ENCODE measurements around the gene DPP6. TPM values are rescaled to one million over a fixed set of nuclear protein-coding genes. Genes with fewer than 3 reads are reported as not detected.

Gene DPP6
- total and polyA plus RNA-seq, 2 of the 8 experiments (the other 6 are each of a cell fraction or from before 2014, with no cell fraction given): 4.7 to 6.8 TPM

- Histone ChIP-seq H2BK120ac (replicated peaks; ENCODE audit: low read depth, low read length) (no peak overlapping the region), H3K27me3 (replicated peaks in 1 of 4; ENCODE audit: control insufficient read depth in 3 of 4, extremely low read depth in 1 of 4, insufficient read depth in 3 of 4, low read length in 3 of 4) (no peaks in the 10 kb centered on the region), H3K56ac (replicated peaks; ENCODE audit: insufficient read length, low read depth, low read length) (no peak overlapping the region), H3K14ac (ENCODE audit: insufficient read length) (no peak overlapping the region), H2BK5ac (ENCODE audit: low read depth, low read length) (no peak overlapping the region), H4K8ac (ENCODE audit: extremely low read depth, insufficient read depth, low read length) (no peak overlapping the region), H4K91ac (replicated peaks; ENCODE audit: insufficient read length, low read length) (no peak overlapping the region), H2BK15ac (ENCODE audit: low read length) (no peak overlapping the region), H4K5ac (ENCODE audit: insufficient read length, low read depth, low read length) (no peak overlapping the region), H3K27ac (ENCODE audit: low read depth, low read length) (no peak overlapping the region), H3K18ac (ENCODE audit: extremely low read depth, low read length) (no peak overlapping the region), H2AK5ac (ENCODE audit: low read depth, low read length) (no peak overlapping the region), H3K4me1 (replicated peaks in 1 of 4; ENCODE audit: control insufficient read depth in 3 of 4, insufficient read depth in 4 of 4, low read length in 3 of 4) (peaks cover 0 to 7% (median 0%) of the 10 kb centered on the region in 4 experiments; a peak in 1 of 7 replicates), H3K23ac (ENCODE audit: insufficient read length) (no peak overlapping the region), H3K4ac (replicated peaks; ENCODE audit: insufficient read length, low read depth, low read length) (no peak overlapping the region), H2AFZ (ENCODE audit: low read length) (no peak overlapping the region), H3K79me2 (ENCODE audit: control insufficient read depth in 1 of 2, insufficient read depth in 2 of 2, low read length in 2 of 2) (no peaks in the 10 kb centered on the region), H3K4me2 (ENCODE audit: insufficient read depth in 1 of 2, low read depth in 2 of 2, low read length in 2 of 2) (no peak overlapping the region), H3K79me1 (ENCODE audit: low read depth, low read length) (no peaks in the 10 kb centered on the region), H3K36me3 (ENCODE audit: control insufficient read depth in 2 of 4, insufficient read depth in 4 of 4, low read length in 3 of 4) (no peaks in the 10 kb centered on the region), H3K4me3 (ENCODE audit: extremely low read depth in 1 of 4, insufficient read depth in 2 of 4, low read depth in 3 of 4, low read length in 4 of 4) (no peak overlapping the region), H2BK12ac (ENCODE audit: low read depth, low read length) (no peak overlapping the region), H4K20me1 (replicated peaks in 1 of 2; ENCODE audit: control insufficient read depth in 1 of 2, insufficient read depth in 2 of 2, low read length in 2 of 2) (no peaks in the 10 kb centered on the region), H3K9ac (replicated peaks in 1 of 4; ENCODE audit: extremely low read depth in 1 of 4, low read depth in 3 of 4, low read length in 3 of 4) (no peak overlapping the region), H2BK20ac (ENCODE audit: low read length) (no peak overlapping the region), H3K23me2 (ENCODE audit: low read depth, low read length) (no peaks in the 10 kb centered on the region), H3K9me3 (ENCODE audit: insufficient read depth in 2 of 2, low read depth in 1 of 2, low read length in 1 of 2) (no peaks in the 10 kb centered on the region)
- ChIA-PET CTCF (ENCODE audit: partially characterized antibody) (interaction anchor here (0.5 to 1.3 kb wide), 6 partner anchors 12 to 669 kb away, joined by 3 to 4 read pairs (median 3); no protein-coding TSS in a partner anchor), POLR2A (ENCODE audit: partially characterized antibody) (no interaction called here)
- DNase-seq (ENCODE audit: low read depth in 1 of 2, low spot score in 2 of 2): no peak
- TF ChIP-seq MAFK (IDR thresholded peaks at IDR 0.05; ENCODE audit: low read depth, low read length) (no peak), SP2 (IDR thresholded peaks at IDR 0.05; ENCODE audit: low read length) (no peak), GABPA (IDR thresholded peaks at IDR 0.05; ENCODE audit: borderline replicate concordance, insufficient read depth, low read length) (no peak), BRCA1 (IDR thresholded peaks at IDR 0.05; ENCODE audit: low read depth, low read length) (no peak), RNF2 (IDR thresholded peaks at IDR 0.05; ENCODE audit: borderline replicate concordance, low read depth, low read length, missing control alignments, poor library complexity, severe bottlenecking) (no peak)
- 69% methylated on average over 4 of the region's 4 CpGs; no CpG with 5 or more reads in 1 of the 2 experiments for WGBS, 2 experiments (ENCODE audit: extremely low coverage in 1 of 2, insufficient coverage in 1 of 2, insufficient read length in 1 of 2, insufficient replicate concordance in 2 of 2, low coverage in 1 of 2, low lambda C conversion rate in 2 of 2, missing lambda C conversion rate in 1 of 2)
- no peak for FAIRE-seq
These were observed 634.1 kb downstream of the DPP6 start for GRCh38 chr7:154686305-154686704.
